ENCODE results near the gene SESN2.

The SESN2 gene

GRCh38 chr1:28259252-28259933 is at the start of gene SESN2:
TSS of gene SESN2 (plus strand) at chr1:28259518. CDS start at chr1:28259848, 330 bp downstream.
- DNase-seq: peak; percentile 74 to 98 (median 94)

- no peak for DNase-seq
Observed at GRCh38 chr1:28209700-28210099, 49.6 kb upstream of the SESN2 start.

GRCh38 chr1:28213315-28213714 is 46.0 kb upstream of the SESN2 start:
- DNase-seq: no peak

GRCh38 chr1:28229089-28229488 is 30.2 kb upstream of the SESN2 start:
- no peak for DNase-seq

- no peak for DNase-seq
Observed at GRCh38 chr1:28229996-28230395, 29.3 kb upstream of the SESN2 start.

- DNase-seq: peak; percentile 54 to 94 (median 88)
Observed at GRCh38 chr1:28232558-28233263, 26.6 kb upstream of the SESN2 start, which contains the start of gene DNAJC8. TSS of gene DNAJC8 (minus strand) at chr1:28233029. CDS start at chr1:28232998, 31 bp downstream.

- no peak for DNase-seq
Observed at GRCh38 chr1:28233264-28233606, 26.1 kb upstream of the SESN2 start.

GRCh38 chr1:28235755-28236655 is 23.3 kb upstream of the SESN2 start, which contains the start of gene ATP5IF1:
TSS of gene ATP5IF1 (plus strand) at chr1:28236124. CDS start at chr1:28236184, 60 bp downstream.
- peak; percentile 71 to 98 (median 94) for DNase-seq

- DNase-seq: peak in 2 of 14 donors; percentile 28 to 48
Observed at GRCh38 chr1:28236656-28237322, 22.5 kb upstream of the SESN2 start.

GRCh38 chr1:28239004-28239403 is 20.3 kb upstream of the SESN2 start:
- DNase-seq: no peak

- no peak for DNase-seq
Observed at GRCh38 chr1:28240024-28240423, 19.3 kb upstream of the SESN2 start.

GRCh38 chr1:28241638-28242241 is 17.6 kb upstream of the SESN2 start:
- no peak for DNase-seq

- DNase-seq: no peak
Observed at GRCh38 chr1:28243685-28244311, 15.5 kb upstream of the SESN2 start.

- DNase-seq: peak in 1 of 14 donors; percentile 6
Observed at GRCh38 chr1:28244549-28245251, 14.6 kb upstream of the SESN2 start.

GRCh38 chr1:28246427-28246832 is 12.9 kb upstream of the SESN2 start:
- peak in 1 of 14 donors; percentile 22 for DNase-seq

- peak in 3 of 14 donors; percentile 43 to 62 (median 44) for DNase-seq
Observed at GRCh38 chr1:28247612-28248272, 11.6 kb upstream of the SESN2 start.

GRCh38 chr1:28248273-28249012 is 10.9 kb upstream of the SESN2 start:
- peak in 12 of 14 donors; percentile 18 to 79 (median 53) for DNase-seq

GRCh38 chr1:28249013-28249865 is 10.1 kb upstream of the SESN2 start:
- DNase-seq: peak in 5 of 14 donors; percentile 3 to 43 (median 13)

Data from C1 segment of cervical spinal cord (tissue), 14 donors.